ENCODE data around the gene EPC1. TPM values are rescaled to one million over a fixed set of nuclear protein-coding genes. Genes with fewer than 3 reads are reported as not detected.
A peak's percentile ranks its signal among the peaks of the same experiment; 100 is the strongest.
"Not testable (repeated sequence)": the region's sequence is repeated elsewhere in the genome, so short reads cannot be mapped to it uniquely, and the experiment has no call there.

EPC1 gene
- total RNA-seq, 1 donor from 2014 or later = 8.8 TPM

- TF ChIP-seq CTCF (conservative IDR thresholded peaks at IDR 0.05; ENCODE audit: low read depth, low read length) = no peak
Measured at GRCh38 chr10:32265756-32266155, 81.2 kb downstream of the EPC1 start.

GRCh38 chr10:32263300-32263699, 83.7 kb downstream of the EPC1 start:
- no peak for TF ChIP-seq CTCF (conservative IDR thresholded peaks at IDR 0.05; ENCODE audit: low read depth, low read length)
- no peak for DNase-seq (ENCODE audit: low read depth)
- no peak overlapping the region for H3K4me3 ChIP-seq (ENCODE audit: low read depth, low read length)

More at GRCh38 chr10:32265756-32266155, 81.2 kb downstream of the EPC1 start:
- H3K4me3 ChIP-seq (ENCODE audit: low read depth, low read length) = no peak overlapping the region
- no peak for DNase-seq (ENCODE audit: low read depth)

GRCh38 chr10:32259551-32259950, 87.4 kb downstream of the EPC1 start:
- DNase-seq (ENCODE audit: low read depth) = no peak
- no peak overlapping the region for H3K4me3 ChIP-seq (ENCODE audit: low read depth, low read length)
- TF ChIP-seq CTCF (conservative IDR thresholded peaks at IDR 0.05; ENCODE audit: low read depth, low read length) = no peak

- no peak for DNase-seq (ENCODE audit: low read depth)
- TF ChIP-seq CTCF (conservative IDR thresholded peaks at IDR 0.05; ENCODE audit: low read depth, low read length) = peak; percentile 98
- no peak overlapping the region for H3K4me3 ChIP-seq (ENCODE audit: low read depth, low read length)
Measured at GRCh38 chr10:32256613-32257437, 90.1 kb downstream of the EPC1 start.

- DNase-seq (ENCODE audit: low read depth) = no peak
- H3K4me3 ChIP-seq (ENCODE audit: low read depth, low read length) = no peak overlapping the region
- no peak for TF ChIP-seq CTCF (conservative IDR thresholded peaks at IDR 0.05; ENCODE audit: low read depth, low read length)
Measured at GRCh38 chr10:32253821-32254220, 93.1 kb downstream of the EPC1 start.

GRCh38 chr10:32253276-32253675, 93.7 kb downstream of the EPC1 start:
- no peak for TF ChIP-seq CTCF (conservative IDR thresholded peaks at IDR 0.05; ENCODE audit: low read depth, low read length)
- DNase-seq (ENCODE audit: low read depth) = no peak
- H3K4me3 ChIP-seq (ENCODE audit: low read depth, low read length) = no peak overlapping the region

GRCh38 chr10:32250489-32250888, 96.5 kb downstream of the EPC1 start:
- H3K4me3 ChIP-seq (ENCODE audit: low read depth, low read length); DNase-seq (ENCODE audit: low read depth): not testable (repeated sequence)

Measured in epithelial cell of proximal tubule (primary cell).